Activated B cell treated with CpG ODN at 0.5 μM for 24 hours (primary cell): Measurements from ENCODE around the gene SP140. TPM values are rescaled to one million over a fixed set of nuclear protein-coding genes. Genes with fewer than 3 reads are reported as not detected.

Experiments
- ATAC-seq: fragments of 200-7000 bp; cut with Tn5 transposase; one replicate; pipeline ENCODE4 v1.10.0; 2021; ENCODE audit warnings: low read depth, mild to moderate bottlenecking, moderate library complexity
- CTCF ChIA-PET: fragments of 350-600 bp; sonication (Branson Sonifier 250); formaldehyde crosslinking; loops from one replicate; lab custom pipeline; 2021; ENCODE audit warnings: antibody characterized with exemption; lab: Charles Lee
- POLR2A ChIA-PET: fragments of 350-600 bp; sonication (Branson Sonifier 250); formaldehyde crosslinking; loops from one replicate; lab custom pipeline; 2021; ENCODE audit warnings: antibody characterized with exemption; lab: Charles Lee
- DNase-seq: peaks from one replicate; pipeline ENCODE4 v3.0.0; 2022
- H3K27ac Mint-ChIP-seq: one replicate; pipeline ENCODE4 v1.8.0; 2020; ENCODE audit warnings: mixed read lengths
- H3K27me3 Mint-ChIP-seq: one replicate; pipeline ENCODE4 v1.8.0; 2021; ENCODE audit warnings: mixed read lengths
- H3K36me3 Mint-ChIP-seq: one replicate; pipeline ENCODE4 v1.8.0; 2021; ENCODE audit warnings: low read depth, mixed read lengths
- H3K4me1 Mint-ChIP-seq: one replicate; pipeline ENCODE4 v1.8.0; 2021; ENCODE audit warnings: mixed read lengths
- H3K4me3 Mint-ChIP-seq: one replicate; pipeline ENCODE4 v1.8.0; 2020; ENCODE audit warnings: mild to moderate bottlenecking, mixed read lengths
- H3K9me3 Mint-ChIP-seq: one replicate; pipeline ENCODE4 v1.8.0; 2020; ENCODE audit warnings: mixed read lengths
- CTCF ChIP-seq: fragments of 200-600 bp; IDR thresholded peaks from one replicate; pipeline ENCODE4 v1.8.0; 2022; ENCODE audit warnings: antibody characterized with exemption, mild to moderate bottlenecking
- intact Hi-C: fragments of 100-400 bp; cut with micrococcal nuclease; formaldehyde crosslinking; loops from one replicate; pipeline ENCODE4 v1.15.1; 2024
- total RNA-seq: library from RNA; stranded (reverse); gene quantifications from 2 replicates; pipeline ENCODE4 v1.2.3, GENCODE V29; 2022

Gene SP140
- total RNA-seq, 1 donor from 2014 or later: 330 TPM

GRCh38 chr2:230205721-230206120 is 19.8 kb upstream of the SP140 start:
- Mint-ChIP-seq H3K4me3 (peak overlapping the region; percentile 58), H3K27me3 (no peaks in the 10 kb centered on the region), H3K4me1 (peaks cover 42% of the 10 kb centered on the region), H3K27ac (peak overlapping the region; percentile 90), H3K36me3 (peaks cover 50% of the 10 kb centered on the region), H3K9me3 (no peaks in the 10 kb centered on the region)
- ChIA-PET CTCF (interaction anchor here (0.9 to 1.1 kb wide), 2 partner anchors 22 to 197 kb away, joined by 3 read pairs; no protein-coding TSS in a partner anchor), POLR2A (interaction anchor here (0.9 to 12.9 kb wide), 12 partner anchors 13 to 405 kb away, joined by 3 to 268 read pairs (median 4); partner anchors contain the start of genes SP110, SP140 and SP140L)
- intact Hi-C loops: loop anchor here (1.0 to 5.0 kb wide), 3 partner anchors 14 to 1187 kb away; partner anchors contain the start of gene SP110
- ATAC-seq (no peak), DNase-seq (no peak)
- no peak for TF ChIP-seq CTCF

GRCh38 chr2:230208576-230208975 is 17.0 kb upstream of the SP140 start:
- Mint-ChIP-seq H3K27ac (no peak overlapping the region), H3K9me3 (no peaks in the 10 kb centered on the region), H3K4me1 (peaks cover 38% of the 10 kb centered on the region), H3K27me3 (no peaks in the 10 kb centered on the region), H3K4me3 (no peak overlapping the region), H3K36me3 (peaks cover 46% of the 10 kb centered on the region)
- POLR2A ChIA-PET: interaction anchor here (1.5 to 12.9 kb wide), 4 partner anchors 10 to 60 kb away, joined by 4 to 268 read pairs (median 94); partner anchors contain the start of genes SP110 and SP140
- no peak for DNase-seq
- no peak for TF ChIP-seq CTCF
- ATAC-seq: no peak
- CTCF ChIA-PET: interaction anchor here (1.1 kb wide), 1 partner anchor 22 kb away, joined by 3 read pairs; no protein-coding TSS in a partner anchor
- intact Hi-C loops: loop anchor here (5.0 kb wide), 1 partner anchor 1184 kb away; no protein-coding TSS in a partner anchor

DNA sequence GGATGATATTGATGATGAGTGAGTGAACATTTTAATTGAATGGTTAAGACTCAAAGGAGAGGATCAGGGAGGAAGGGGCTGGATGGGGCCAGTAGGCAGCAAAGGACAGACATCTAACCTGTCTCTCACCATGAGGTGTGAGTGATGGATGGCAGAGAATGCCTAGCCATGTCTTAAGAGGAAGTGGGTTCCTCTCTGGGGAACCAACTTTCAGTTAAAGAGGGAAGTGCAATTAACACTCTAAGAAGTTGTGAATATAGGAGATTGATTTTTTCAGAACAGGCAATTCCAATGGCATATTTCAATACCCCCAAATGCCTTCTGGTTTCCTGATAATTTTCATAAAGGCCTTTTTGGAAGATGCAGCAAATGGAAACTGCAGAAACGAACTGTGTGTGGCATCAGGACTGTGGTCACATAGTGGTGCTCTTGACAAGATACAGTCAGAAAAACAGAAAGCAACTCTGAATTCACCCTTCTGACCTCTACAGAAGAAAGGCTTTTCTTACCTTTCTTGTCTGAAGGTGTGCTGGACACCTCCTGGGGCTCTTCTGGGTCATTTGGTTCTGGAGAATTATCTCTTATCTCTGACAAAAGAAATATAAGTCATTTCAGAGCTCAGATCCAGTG is 16.0 kb upstream of the SP140 start:
- ATAC-seq: peak; percentile 85
- intact Hi-C loops: loop anchor here (1.0 to 5.0 kb wide), 3 partner anchors 8 to 1183 kb away; partner anchors contain the start of gene SP140
- Mint-ChIP-seq H3K4me1 (peaks cover 37% of the 10 kb centered on the region), H3K36me3 (peaks cover 48% of the 10 kb centered on the region), H3K9me3 (no peaks in the 10 kb centered on the region), H3K4me3 (no peak overlapping the region), H3K27me3 (no peaks in the 10 kb centered on the region), H3K27ac (no peak overlapping the region)
- no peak for DNase-seq
- ChIA-PET POLR2A (interaction anchor here (9.6 to 12.9 kb wide), 2 partner anchors 9 to 19 kb away, joined by 183 to 268 read pairs; partner anchors contain the start of genes SP110 and SP140), CTCF (interaction anchor here (1.2 kb wide), 1 partner anchor 10 kb away, joined by 5 read pairs; the partner anchor contains the start of gene SP110)
- TF ChIP-seq CTCF: no peak

- H3K36me3 Mint-ChIP-seq: peaks cover 67% of the 10 kb centered on the region
Observed at GRCh38 chr2:230216489-230216888, 9.0 kb upstream of the SP140 start.

More at GRCh38 chr2:230216489-230216888, 9.0 kb upstream of the SP140 start:
- H3K27me3 Mint-ChIP-seq: no peaks in the 10 kb centered on the region
- peaks cover 78% of the 10 kb centered on the region for H3K4me1 Mint-ChIP-seq
- H3K27ac Mint-ChIP-seq: peak overlapping the region; percentile 94
- ChIA-PET POLR2A (interaction anchor here (4.3 to 7.9 kb wide), 3 partner anchors 11 to 14 kb away, joined by 27 to 183 read pairs (median 67); partner anchors contain the start of gene SP140), CTCF (interaction anchor here (1.2 to 2.1 kb wide), 3 partner anchors 8 to 386 kb away, joined by 3 to 7 read pairs (median 3); no protein-coding TSS in a partner anchor)
- H3K9me3 Mint-ChIP-seq: no peaks in the 10 kb centered on the region
- no peak for TF ChIP-seq CTCF
- ATAC-seq: no peak
- DNase-seq: no peak
- no peak overlapping the region for H3K4me3 Mint-ChIP-seq
- intact Hi-C loops: no loop called here
